ENCODE results near the gene FSCN2.

Gene FSCN2

GRCh38 chr17:81558115-81558468 lies 29.9 kb downstream of the FSCN2 start:
- DNase-seq, result no peak

DNA sequence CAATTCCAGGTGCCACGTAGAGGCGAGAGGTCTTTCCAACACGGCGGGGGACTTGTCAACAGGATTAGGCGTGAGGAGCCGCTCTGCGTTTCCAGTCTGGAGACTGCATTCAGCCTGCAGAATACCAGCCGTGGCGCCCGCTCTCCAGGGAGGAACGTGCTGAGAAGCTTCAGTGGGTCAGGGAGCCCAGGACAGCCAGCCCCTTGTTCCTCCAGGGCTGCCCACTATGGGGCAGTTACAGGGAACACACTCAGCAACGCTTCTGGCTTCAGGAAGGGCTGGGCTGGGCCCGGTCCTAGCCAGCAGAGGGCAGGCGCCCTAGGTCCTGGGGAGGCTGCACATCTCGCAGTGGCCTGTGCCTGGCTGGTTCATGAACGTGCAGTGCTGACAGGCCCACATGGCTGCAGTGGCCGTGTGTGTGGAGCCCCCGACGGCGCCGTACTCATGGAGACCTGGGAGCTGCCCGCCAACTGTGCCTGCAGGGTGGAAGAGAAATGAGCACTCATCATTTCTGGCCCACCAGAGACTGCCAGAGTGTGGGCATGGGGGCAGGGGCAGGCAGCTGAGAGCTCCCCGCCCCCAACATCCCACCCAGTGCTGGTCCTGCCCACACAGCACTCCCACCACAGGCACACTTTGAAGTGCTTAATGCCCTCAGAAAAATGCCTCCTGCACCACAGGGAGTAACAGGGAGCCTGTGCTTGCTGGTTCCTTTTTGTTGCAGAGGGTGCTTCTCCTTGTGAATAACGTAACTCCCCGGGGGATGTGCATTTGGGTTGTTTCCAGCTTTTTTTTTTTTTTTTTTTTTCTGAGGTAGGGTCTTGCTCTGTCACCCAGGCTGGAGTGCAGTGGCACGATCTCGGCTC lies 31.0 kb downstream of the FSCN2 start:
- DNase-seq, result no peak

DNA sequence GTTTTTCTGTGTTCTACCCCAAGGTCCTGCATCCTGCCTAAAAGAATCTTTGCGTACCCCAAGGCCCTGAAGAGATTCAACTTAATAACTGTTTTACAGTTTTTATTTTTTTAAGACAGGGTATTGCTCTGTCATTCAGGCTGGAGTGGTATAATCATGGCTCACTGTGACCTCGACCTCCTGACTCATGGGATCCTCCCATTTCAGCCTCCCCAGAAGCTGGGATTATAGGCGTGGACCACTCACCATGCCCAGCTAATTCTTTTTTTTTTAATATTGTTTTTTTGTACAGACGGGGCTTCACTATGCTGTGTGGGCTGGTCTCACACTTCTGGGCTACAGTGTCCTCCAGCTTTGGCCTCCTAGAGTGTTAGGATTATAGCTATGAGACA lies 33.3 kb downstream of the FSCN2 start:
- no peak for DNase-seq

DNA sequence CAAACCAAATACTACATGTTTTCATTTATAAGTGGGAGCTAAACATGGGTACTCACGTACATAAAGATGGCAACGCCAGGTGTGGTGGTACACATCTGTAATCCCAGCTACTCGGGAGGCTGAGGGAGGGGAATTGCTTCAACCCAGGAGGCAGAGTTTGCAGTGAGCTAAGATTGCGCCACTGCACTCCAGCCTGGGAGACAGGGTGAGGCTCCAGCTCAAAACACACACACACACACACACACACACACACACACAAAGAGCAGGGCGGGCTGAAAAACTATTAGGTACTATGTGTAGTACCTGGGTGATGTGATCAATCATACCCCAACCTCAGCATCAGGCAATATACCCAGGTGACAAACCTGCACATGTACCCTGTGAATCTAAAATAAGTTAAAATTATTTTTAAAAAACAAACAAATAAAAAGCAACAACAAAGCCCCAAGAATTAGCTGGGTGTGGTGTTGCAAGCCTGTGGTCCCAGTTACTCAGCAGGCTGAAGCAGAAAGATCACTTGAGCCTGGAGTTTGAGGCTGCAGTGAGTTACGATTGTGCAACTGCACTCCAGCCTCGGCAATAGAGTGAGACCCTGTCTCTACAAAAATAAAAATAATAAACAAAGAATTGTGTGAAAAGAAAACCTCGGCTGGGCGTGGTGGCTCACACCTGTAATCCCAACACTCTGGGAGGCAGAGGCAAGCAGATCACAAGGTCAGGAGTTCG lies 35.8 kb downstream of the FSCN2 start:
- DNase-seq, result no peak

- DNase-seq, result no peak
Observed at GRCh38 chr17:81564778-81565177, 36.6 kb downstream of the FSCN2 start.

DNA sequence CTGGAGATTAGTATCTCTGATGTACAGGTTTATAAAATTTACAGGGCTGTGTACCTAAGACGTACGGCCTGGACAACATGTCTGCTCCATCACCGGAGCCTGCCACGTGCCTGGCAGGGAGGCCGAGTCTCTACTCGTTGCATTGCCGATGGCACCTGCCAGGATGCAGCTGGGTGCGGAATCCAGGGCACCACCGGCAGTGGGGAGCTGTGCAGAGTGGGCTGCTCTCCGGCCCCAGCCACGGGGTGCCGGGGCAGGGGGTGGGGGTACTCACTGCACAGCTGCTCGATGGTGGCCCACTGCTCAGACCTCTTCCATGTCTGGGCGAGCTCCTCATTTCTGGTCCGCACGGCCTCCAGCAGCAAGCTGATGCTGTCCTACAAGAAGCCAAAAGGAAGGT lies 37.1 kb downstream of the FSCN2 start:
- no peak for DNase-seq

DNA sequence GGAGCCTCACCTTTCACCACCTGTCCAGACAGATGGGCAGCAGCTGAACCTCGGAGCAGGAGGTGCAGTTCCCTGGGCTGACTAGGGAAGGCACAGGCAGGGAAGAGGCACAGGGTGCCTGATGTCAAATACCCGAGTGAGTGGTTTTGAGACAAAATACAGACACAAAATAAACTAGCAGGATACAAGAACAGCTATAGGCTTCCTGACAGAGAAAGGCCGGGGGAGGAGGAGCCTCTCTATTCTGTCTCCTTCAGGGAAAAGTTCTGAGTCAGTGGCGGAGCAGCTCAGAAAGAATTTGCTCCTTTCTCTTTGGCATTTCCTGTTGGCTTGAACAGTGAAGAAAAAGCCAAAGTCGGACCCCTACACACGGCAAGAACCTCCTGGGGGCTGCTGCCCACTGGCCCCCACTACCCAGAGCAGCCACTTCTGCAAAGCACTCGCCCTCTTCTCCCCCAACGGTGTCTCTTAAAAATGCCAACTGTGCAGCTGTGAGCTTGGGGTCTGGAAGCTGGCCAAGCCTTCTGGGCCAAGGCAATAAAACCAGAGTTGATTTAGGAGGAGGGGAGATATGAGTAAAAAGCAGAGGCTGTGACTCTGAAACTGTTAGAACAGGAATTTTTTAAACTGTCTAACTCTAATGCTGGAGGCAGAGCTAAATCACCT lies 38.4 kb downstream of the FSCN2 start:
- DNase-seq, result no peak

- DNase-seq, result no peak
Observed at GRCh38 chr17:81567191-81567590, 39.0 kb downstream of the FSCN2 start.

DNA sequence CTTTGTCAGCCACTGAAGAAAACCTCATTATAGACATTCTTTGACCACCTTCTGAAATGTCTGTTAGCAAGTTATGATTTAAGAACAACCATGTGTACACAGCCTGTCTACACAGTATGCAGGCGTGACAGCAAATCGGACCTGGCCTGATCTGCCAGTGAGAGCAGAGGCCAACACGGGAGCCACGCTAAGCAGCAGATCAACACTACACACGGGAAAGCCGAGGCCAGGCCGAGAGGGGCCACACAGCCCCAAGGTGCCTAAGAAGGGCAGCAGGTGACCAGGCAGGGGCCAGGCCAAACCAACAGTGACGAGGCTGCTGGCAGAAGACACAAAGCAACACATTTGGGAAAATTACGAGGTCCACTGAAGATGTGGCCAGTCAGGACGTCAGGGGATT lies 40.2 kb downstream of the FSCN2 start:
- DNase-seq, result no peak

DNA sequence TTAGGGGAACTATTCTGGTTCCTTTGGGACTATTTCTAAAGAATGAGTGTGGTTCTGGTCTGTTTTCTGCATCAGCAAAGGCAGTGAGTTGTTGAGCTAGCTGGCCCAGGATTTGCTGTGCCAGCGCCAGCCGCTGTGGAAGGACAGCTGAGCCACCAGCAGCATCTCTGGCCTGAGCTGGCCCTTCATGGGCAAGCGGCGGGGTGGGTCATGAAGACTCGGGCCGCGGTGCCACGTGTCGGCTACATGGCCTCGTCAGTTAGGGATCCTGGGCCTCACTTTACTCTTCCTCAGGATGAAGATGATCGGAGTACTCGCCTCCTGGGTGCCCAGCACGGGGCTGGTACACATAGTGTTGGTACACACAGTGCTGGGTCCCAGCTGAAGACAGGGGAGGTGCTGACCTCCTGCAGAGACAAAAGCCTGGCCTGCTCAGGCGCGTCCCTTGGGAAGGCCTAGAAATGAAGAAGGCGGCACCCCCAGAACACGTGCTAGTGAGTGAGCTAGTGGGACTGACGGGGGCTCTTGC lies 41.9 kb downstream of the FSCN2 start:
- no peak for DNase-seq

- no peak for DNase-seq
Observed at GRCh38 chr17:81570964-81571363, 42.8 kb downstream of the FSCN2 start.

- DNase-seq, result no peak
Observed at GRCh38 chr17:81572563-81573168, 44.5 kb downstream of the FSCN2 start.

- no peak for DNase-seq
Observed at GRCh38 chr17:81573794-81574642, 45.8 kb downstream of the FSCN2 start.

DNA sequence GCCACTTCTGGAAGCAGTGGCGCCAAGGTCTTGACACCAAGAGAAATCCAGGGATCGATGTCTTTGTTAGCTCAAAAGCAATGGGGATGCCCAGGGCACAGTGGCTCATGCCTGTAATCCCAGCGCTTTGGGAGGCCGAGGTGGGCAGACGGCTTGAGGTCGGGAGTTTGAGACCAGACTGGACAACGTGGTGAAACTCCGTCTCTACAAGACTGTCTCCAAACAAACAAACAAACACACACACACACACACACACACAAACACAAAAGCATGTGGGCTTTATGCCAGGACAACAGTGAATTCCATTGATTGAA lies 46.4 kb downstream of the FSCN2 start:
- no peak for DNase-seq

- no peak for DNase-seq
Observed at GRCh38 chr17:81575836-81576235, 47.7 kb downstream of the FSCN2 start.

GRCh38 chr17:81576621-81577277 lies 48.6 kb downstream of the FSCN2 start:
- no peak for DNase-seq

GRCh38 chr17:81577278-81578000 lies 49.3 kb downstream of the FSCN2 start:
- DNase-seq, result no peak

DNA sequence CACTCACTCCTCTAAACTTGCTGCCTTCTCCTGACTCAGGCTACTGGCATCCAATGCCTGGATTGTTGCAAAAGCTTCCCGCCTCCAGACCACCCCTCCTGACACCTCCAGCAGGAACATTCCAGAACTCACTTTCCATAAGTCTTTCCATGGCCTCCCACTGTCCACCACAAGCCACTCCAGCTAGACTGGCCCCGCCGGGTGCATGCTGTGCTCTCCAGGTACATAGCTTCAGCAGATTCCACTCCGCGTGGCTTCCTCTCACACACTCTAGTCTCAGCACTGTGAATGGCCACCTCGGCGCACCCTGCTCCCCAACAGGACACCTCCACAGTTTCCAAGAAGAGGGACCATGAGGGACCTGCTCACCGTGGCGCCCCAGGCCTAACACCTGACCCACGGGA lies 49.9 kb downstream of the FSCN2 start:
- no peak for DNase-seq

DNA sequence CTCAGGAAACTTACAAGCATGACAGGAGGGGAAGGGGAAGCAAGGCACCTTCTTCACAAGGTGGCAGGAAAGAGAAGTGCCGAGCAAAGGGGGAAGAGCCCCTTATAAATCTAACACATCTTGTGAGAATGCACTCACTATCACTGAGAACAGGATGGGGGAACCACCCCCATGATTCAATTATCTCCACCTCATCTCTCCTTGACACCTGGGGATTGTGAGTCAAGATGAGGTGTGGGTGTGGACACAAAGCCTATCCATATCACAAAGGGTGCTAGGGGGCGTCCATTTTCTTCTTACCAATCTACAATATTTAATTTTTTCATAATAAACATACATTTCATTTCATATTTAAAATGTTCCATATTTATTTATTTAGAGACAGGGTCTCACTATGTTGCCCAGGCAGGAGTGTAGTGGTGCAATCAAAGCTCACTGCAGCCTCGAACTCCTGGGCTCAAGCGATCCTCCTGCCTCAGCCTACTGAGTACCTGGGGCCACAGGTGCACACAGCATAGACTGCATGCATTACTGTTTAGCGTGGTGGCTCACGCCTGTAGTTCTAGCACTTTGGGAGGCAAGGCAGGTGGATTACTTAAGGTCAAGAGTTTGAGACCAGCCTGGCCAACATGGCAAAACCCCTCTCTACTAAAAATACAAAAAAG lies 50.5 kb downstream of the FSCN2 start:
- no peak for DNase-seq

- DNase-seq, result no peak
Observed at GRCh38 chr17:81579298-81579697, 51.1 kb downstream of the FSCN2 start.
